ENCODE measurements around the gene MARF1.
"Not testable (repeated sequence)": the region's sequence is repeated elsewhere in the genome, so short reads cannot be mapped to it uniquely, and the experiment has no call there.

Gene MARF1

DNA sequence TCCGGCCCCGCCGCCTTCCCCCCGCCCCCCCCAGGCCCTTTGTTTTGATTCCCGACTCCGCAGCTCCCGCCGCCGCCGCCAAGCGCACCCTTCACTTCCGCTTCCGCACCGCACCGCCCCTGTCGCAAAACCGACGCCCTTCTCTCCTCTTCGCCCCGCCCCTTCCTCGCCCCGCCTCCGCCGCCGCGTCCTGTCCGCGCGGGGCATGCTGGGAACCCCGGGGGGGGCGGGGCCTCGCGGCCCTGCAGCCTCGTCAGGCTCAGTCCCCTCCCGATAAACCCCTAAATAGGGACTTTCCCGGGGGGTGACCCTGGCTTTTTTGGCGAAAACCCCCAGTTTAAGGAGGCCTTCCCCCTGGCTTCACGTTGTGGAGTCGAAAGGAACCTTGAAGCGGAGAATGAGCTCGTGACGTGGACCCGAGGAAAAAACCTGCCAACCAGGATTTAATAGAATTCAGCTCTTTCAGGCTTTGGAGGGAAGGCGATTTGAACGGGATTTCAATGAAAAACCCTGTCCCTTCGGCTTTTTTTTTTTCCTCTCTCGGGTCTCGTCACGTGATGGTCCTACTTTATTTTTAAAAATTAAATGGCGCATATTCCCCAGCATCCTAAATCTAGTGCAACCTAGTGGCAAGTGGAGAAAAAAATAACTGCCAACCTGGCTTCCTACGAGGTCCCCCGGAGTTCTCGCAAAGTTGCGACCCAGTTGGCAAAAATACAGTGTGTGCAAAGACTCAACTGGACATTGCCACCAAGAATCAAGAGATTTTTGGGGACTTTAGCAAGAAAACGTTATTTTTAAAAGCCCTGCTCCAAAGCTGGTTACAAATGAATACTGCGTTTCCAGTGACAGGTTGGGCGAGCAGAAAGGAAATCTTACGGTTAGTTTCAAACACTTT is at the start of gene MARF1:
Gene MARF1 (minus strand): TSS at position 107 of the 898 bp plus-strand sequence. CDS start 3,921 bp downstream, outside the sequence.
- H3K79me2 ChIP-seq (ENCODE audit: insufficient read depth, low read length), result peaks cover 48% of the 10 kb centered on the region
- peak within 1 kb of the TSS; percentile 90 for H3K9ac ChIP-seq (ENCODE audit: low read depth, low read length)
- H2AFZ ChIP-seq (ENCODE audit: low read depth, low read length), result peak within 1 kb of the TSS; percentile 97
- peaks cover 31% of the 10 kb centered on the region for H3K4me1 ChIP-seq (ENCODE audit: insufficient read depth, low read length)
- H3K27me3 ChIP-seq (ENCODE audit: insufficient read depth, low read length, poor library complexity), result no peaks in the 10 kb centered on the region
- TF ChIP-seq EZH2 (IDR thresholded peaks at IDR 0.05; ENCODE audit: borderline replicate concordance, low read depth, low read length, severe bottlenecking), result no peak
- TF ChIP-seq CTCF (IDR thresholded peaks at IDR 0.05; ENCODE audit: borderline replicate concordance, extremely low read depth, low read length, poor library complexity, severe bottlenecking), result peak; percentile 58
- peak within 1 kb of the TSS; percentile 99 for H3K27ac ChIP-seq (ENCODE audit: low read length)
- peaks cover 11% of the 10 kb centered on the region for H4K20me1 ChIP-seq (ENCODE audit: insufficient read depth, low read length)
- DNase-seq (peak; percentile 98), ATAC-seq (ENCODE audit: insufficient read depth, low read depth) (peak; percentile 80)
- H3K9me3 ChIP-seq (ENCODE audit: insufficient read depth, low read length, severe bottlenecking), result no peaks in the 10 kb centered on the region
- H3K4me3 ChIP-seq (ENCODE audit: low read depth in 1 of 2, low read length in 2 of 2), result peak within 1 kb of the TSS; percentile 79 to 97
- H3K36me3 ChIP-seq (ENCODE audit: insufficient read depth, low read length), result peaks cover 10% of the 10 kb centered on the region
- peak within 1 kb of the TSS; percentile 96 for H3K4me2 ChIP-seq (ENCODE audit: insufficient read depth, low read length)

DNA sequence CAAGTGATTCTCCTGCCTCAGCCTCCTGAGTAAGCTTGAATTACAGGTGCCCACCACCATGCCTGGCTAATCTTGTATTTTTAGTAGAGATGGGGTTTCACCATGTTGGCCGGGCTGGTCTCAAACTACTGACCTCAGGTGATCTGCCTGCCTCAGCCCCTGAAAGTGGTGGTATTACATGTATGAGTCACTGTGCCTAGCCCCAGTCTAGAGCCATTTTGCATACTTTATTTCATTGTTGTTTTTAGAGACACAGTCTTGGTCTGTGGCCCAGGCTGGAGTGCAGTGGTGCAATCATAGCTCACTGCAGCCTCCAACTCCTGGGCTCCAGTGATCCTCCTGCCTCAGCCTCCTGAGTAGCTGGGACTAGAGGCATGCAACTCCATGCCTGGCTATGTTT is 49.6 kb upstream of the MARF1 start:
- not testable (repeated sequence) for H3K9ac ChIP-seq (ENCODE audit: low read depth, low read length); H3K79me2 ChIP-seq (ENCODE audit: insufficient read depth, low read length); H3K27ac ChIP-seq (ENCODE audit: low read length); H3K4me1 ChIP-seq (ENCODE audit: insufficient read depth, low read length); H2AFZ ChIP-seq (ENCODE audit: low read depth, low read length); H3K4me2 ChIP-seq (ENCODE audit: insufficient read depth, low read length); H3K4me3 ChIP-seq (ENCODE audit: low read depth in 1 of 2, low read length in 2 of 2); H3K27me3 ChIP-seq (ENCODE audit: insufficient read depth, low read length, poor library complexity); ATAC-seq (ENCODE audit: insufficient read depth, low read depth); H4K20me1 ChIP-seq (ENCODE audit: insufficient read depth, low read length); H3K9me3 ChIP-seq (ENCODE audit: insufficient read depth, low read length, severe bottlenecking); DNase-seq
- H3K36me3 ChIP-seq (ENCODE audit: insufficient read depth, low read length), result peaks cover 96% of the 10 kb centered on the region

DNA sequence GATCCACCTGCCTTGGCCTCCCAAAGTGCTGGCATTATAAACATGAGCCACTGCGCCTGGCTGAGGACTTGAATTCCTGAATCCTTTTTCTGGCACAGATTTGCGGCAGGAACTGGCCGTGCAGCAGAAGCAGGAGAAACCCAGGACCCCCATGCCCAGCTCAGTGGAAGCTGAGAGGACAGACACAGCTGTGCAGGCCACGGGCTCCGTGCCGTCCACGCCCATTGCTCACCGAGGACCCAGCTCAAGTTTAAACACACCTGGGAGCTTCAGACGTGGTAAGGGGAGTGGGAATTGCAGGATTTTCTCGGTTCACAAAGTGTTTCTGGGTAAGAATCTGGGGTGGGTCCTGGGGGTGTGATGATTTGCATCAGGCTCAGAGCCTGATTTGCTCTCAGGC is 48.1 kb upstream of the MARF1 start:
- Histone ChIP-seq H2AFZ (ENCODE audit: low read depth, low read length) (no peak overlapping the region), H3K4me2 (ENCODE audit: insufficient read depth, low read length) (no peak overlapping the region), H3K36me3 (ENCODE audit: insufficient read depth, low read length) (peaks cover 96% of the 10 kb centered on the region), H3K4me1 (ENCODE audit: insufficient read depth, low read length) (no peaks in the 10 kb centered on the region), H4K20me1 (ENCODE audit: insufficient read depth, low read length) (peaks cover 9% of the 10 kb centered on the region; the same call in 1 of the 2 replicates), H3K4me3 (ENCODE audit: low read depth in 1 of 2, low read length in 2 of 2) (no peak overlapping the region), H3K9me3 (ENCODE audit: insufficient read depth, low read length, severe bottlenecking) (no peaks in the 10 kb centered on the region), H3K27me3 (ENCODE audit: insufficient read depth, low read length, poor library complexity) (no peaks in the 10 kb centered on the region), H3K27ac (ENCODE audit: low read length) (no peak overlapping the region), H3K9ac (ENCODE audit: low read depth, low read length) (no peak overlapping the region), H3K79me2 (ENCODE audit: insufficient read depth, low read length) (no peaks in the 10 kb centered on the region)
- DNase-seq (no peak), ATAC-seq (ENCODE audit: insufficient read depth, low read depth) (no peak)
- TF ChIP-seq CTCF (IDR thresholded peaks at IDR 0.05; ENCODE audit: borderline replicate concordance, extremely low read depth, low read length, poor library complexity, severe bottlenecking) (no peak), EZH2 (IDR thresholded peaks at IDR 0.05; ENCODE audit: borderline replicate concordance, low read depth, low read length, severe bottlenecking) (no peak)

GRCh38 chr16:15690296-15690695 is 47.3 kb upstream of the MARF1 start:
- no peak for TF ChIP-seq EZH2 (IDR thresholded peaks at IDR 0.05; ENCODE audit: borderline replicate concordance, low read depth, low read length, severe bottlenecking)
- TF ChIP-seq CTCF (IDR thresholded peaks at IDR 0.05; ENCODE audit: borderline replicate concordance, extremely low read depth, low read length, poor library complexity, severe bottlenecking), result no peak
- DNase-seq (no peak), ATAC-seq (ENCODE audit: insufficient read depth, low read depth) (no peak)
- Histone ChIP-seq H3K27me3 (ENCODE audit: insufficient read depth, low read length, poor library complexity) (no peaks in the 10 kb centered on the region), H3K79me2 (ENCODE audit: insufficient read depth, low read length) (no peaks in the 10 kb centered on the region), H3K27ac (ENCODE audit: low read length) (no peak overlapping the region), H3K9me3 (ENCODE audit: insufficient read depth, low read length, severe bottlenecking) (no peaks in the 10 kb centered on the region), H3K36me3 (ENCODE audit: insufficient read depth, low read length) (peaks cover 97% of the 10 kb centered on the region), H4K20me1 (ENCODE audit: insufficient read depth, low read length) (peaks cover 9% of the 10 kb centered on the region; the same call in 1 of the 2 replicates), H3K4me3 (ENCODE audit: low read depth in 1 of 2, low read length in 2 of 2) (no peak overlapping the region), H3K4me1 (ENCODE audit: insufficient read depth, low read length) (no peaks in the 10 kb centered on the region), H2AFZ (ENCODE audit: low read depth, low read length) (no peak overlapping the region), H3K9ac (ENCODE audit: low read depth, low read length) (no peak overlapping the region), H3K4me2 (ENCODE audit: insufficient read depth, low read length) (no peak overlapping the region)
